HepG2 (cell line): ENCODE measurements around the gene NUP85. TPM values are rescaled to one million over a fixed set of nuclear protein-coding genes. Genes with fewer than 3 reads are reported as not detected.

Source experiments
- HOXA5 ChIP-seq: sonication (generic); formaldehyde crosslinking; IDR thresholded peaks from 2 replicates; pipeline ENCODE4 v1.4.0; 2020; ENCODE audit warnings: missing genetic modification reagents
- JUNB ChIP-seq: sonication (generic); formaldehyde crosslinking; IDR thresholded peaks from 2 replicates; pipeline ENCODE4 v1.8.0; 2022; ENCODE audit warnings: missing genetic modification reagents, mild to moderate bottlenecking, borderline replicate concordance
- KDM6A ChIP-seq: IDR thresholded peaks from 2 replicates; pipeline ENCODE4 v1.6.1; 2016; ENCODE audit warnings: low read depth
- PRDM15 ChIP-seq: sonication (generic); formaldehyde crosslinking; IDR thresholded peaks from 2 replicates; pipeline ENCODE4 v1.4.0; 2020; ENCODE audit warnings: missing genetic modification reagents
- REL ChIP-seq: sonication (generic); formaldehyde crosslinking; conservative IDR thresholded peaks from 2 replicates; pipeline ENCODE4 v1.8.0; 2022; ENCODE audit warnings: mild to moderate bottlenecking, missing genetic modification reagents, moderate library complexity
- TEAD2 ChIP-seq: sonication (generic); formaldehyde crosslinking; IDR thresholded peaks from 2 replicates; pipeline ENCODE4 v1.9.0; 2021; ENCODE audit warnings: missing genetic modification reagents
- TRIM24 ChIP-seq: sonication (generic); formaldehyde crosslinking; IDR thresholded peaks from 2 replicates; pipeline ENCODE4 v1.8.0; 2022; ENCODE audit warnings: mild to moderate bottlenecking, missing genetic modification reagents
- ZEB1 ChIP-seq: IDR thresholded peaks from 2 replicates; pipeline ENCODE4 v1.6.1; 2012; ENCODE audit warnings: mild to moderate bottlenecking, low read depth, inconsistent platforms; ENCODE audit not compliant: insufficient replicate concordance
- ZFP90 ChIP-seq: sonication (generic); formaldehyde crosslinking; IDR thresholded peaks from 2 replicates; pipeline ENCODE4 v1.8.0; 2022; ENCODE audit warnings: missing genetic modification reagents, mild to moderate bottlenecking, inconsistent platforms, borderline replicate concordance
- ZKSCAN8 ChIP-seq: IDR thresholded peaks from 2 replicates; pipeline ENCODE4 v1.6.1; 2016; ENCODE audit warnings: borderline replicate concordance, missing genetic modification reagents, missing compliant biosample characterization
- ZNF276 ChIP-seq: sonication (generic); formaldehyde crosslinking; IDR thresholded peaks from 2 replicates; pipeline ENCODE4 v1.4.0; 2020; ENCODE audit warnings: mild to moderate bottlenecking, low read depth, missing genetic modification reagents
- ZNF33B ChIP-seq: sonication (generic); formaldehyde crosslinking; IDR thresholded peaks from 2 replicates; pipeline ENCODE4 v1.5.1; 2020; ENCODE audit warnings: mild to moderate bottlenecking, missing genetic modification reagents
- ZNF431 ChIP-seq: sonication (generic); formaldehyde crosslinking; IDR thresholded peaks from 2 replicates; pipeline ENCODE4 v1.9.0; 2022; ENCODE audit warnings: missing genetic modification reagents, low read depth, mild to moderate bottlenecking, borderline replicate concordance
- ZNF614 ChIP-seq: IDR thresholded peaks from 2 replicates; pipeline ENCODE4 v1.6.1; 2018; ENCODE audit warnings: missing biosample characterization, missing genetic modification reagents, inconsistent platforms, borderline replicate concordance
- ZNF616 ChIP-seq: sonication (generic); formaldehyde crosslinking; IDR thresholded peaks from 2 replicates; pipeline ENCODE4 v1.5.0; 2020; ENCODE audit warnings: low read depth, mild to moderate bottlenecking, missing genetic modification reagents
- ZNF800 ChIP-seq: sonication (generic); formaldehyde crosslinking; IDR thresholded peaks from 2 replicates; pipeline ENCODE4 v1.4.0; 2020; ENCODE audit warnings: missing genetic modification reagents
- polyA plus RNA-seq, 8 experiments: library from polyadenylated mRNA; depleted of rRNA in 3 of 8; stranded (reverse) in 7 of 8; unstranded in 1 of 8; fragments of >200 nt; fragmentation: Illumina TruSeq in 4 of 8; extraction: Trizol in 4 of 8; gene quantifications; 2 replicates each; pipeline versions ENCODE4 v1.2.1 to v1.2.3, GENCODE V29; 2011 to 2016; ENCODE audit warnings: low read depth in 4 of 8, missing spikeins in 1 of 8, mixed read lengths in 1 of 8; ENCODE audit not compliant: insufficient read depth in 1 of 8
- total RNA-seq, 5 experiments: library from RNA; depleted of rRNA; stranded (reverse); fragments of >200 nt; fragmentation: Illumina TruSeq; extraction: Trizol; gene quantifications; 2 replicates each; pipeline ENCODE4 v1.2.3, GENCODE V29; 2016; ENCODE audit warnings: low read depth in 1 of 5
- TF ChIP-seq, protein P1 (sequence below): IDR thresholded peaks from 2 replicates; pipeline ENCODE4 v1.6.1; 2016; ENCODE audit warnings: mild to moderate bottlenecking
- TF ChIP-seq, protein P2 (sequence below): IDR thresholded peaks from 2 replicates; pipeline ENCODE4 v1.6.1; 2016; ENCODE audit warnings: missing compliant biosample characterization, missing genetic modification reagents, borderline replicate concordance

Gene NUP85
- total and polyA plus RNA-seq, 2 of the 13 experiments (the other 11 are each of a cell fraction or from before 2014, with no cell fraction given), result 89.1 to 124 TPM

DNA sequence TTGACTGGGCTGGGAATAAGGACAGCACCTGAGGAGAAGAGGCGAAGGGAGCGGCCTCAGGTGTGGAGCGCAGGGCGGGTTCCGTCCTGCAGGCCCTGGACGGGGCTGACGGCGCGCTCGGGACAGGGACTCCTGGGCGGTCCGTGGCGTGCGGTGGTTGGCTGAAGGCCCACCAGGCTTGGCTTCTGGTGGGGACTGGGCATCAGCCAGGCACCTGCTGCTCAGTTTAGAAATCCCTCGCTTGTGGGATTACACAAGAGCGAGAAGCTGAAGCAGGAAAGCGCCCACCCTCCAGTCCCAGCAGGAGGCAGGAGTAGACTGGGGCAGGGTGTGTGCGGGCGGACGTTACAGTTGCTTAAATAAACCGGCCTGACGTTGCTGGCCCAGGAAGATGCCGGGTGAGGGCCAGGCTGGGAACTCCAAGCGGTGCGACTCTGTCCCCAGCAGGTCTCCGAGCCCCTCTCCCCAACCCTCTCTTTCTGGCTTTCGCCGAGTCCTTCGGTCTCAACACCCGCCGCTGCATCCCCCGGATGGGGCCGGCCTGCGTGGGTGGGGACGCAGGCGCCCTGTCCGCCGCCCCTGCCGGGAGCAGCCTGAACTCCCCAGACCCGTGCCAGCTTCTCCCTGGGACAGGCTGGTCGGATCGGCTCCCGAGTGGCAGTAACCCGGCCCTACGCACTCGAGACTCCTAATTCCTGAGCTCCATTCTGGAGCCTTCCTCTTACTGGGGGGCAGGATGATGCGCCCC, 64.9 kb downstream of the NUP85 start (continued):
- no peak for TF ChIP-seq PRDM15 (CRISPR knock-in tag)
- TF ChIP-seq, protein P1, sequence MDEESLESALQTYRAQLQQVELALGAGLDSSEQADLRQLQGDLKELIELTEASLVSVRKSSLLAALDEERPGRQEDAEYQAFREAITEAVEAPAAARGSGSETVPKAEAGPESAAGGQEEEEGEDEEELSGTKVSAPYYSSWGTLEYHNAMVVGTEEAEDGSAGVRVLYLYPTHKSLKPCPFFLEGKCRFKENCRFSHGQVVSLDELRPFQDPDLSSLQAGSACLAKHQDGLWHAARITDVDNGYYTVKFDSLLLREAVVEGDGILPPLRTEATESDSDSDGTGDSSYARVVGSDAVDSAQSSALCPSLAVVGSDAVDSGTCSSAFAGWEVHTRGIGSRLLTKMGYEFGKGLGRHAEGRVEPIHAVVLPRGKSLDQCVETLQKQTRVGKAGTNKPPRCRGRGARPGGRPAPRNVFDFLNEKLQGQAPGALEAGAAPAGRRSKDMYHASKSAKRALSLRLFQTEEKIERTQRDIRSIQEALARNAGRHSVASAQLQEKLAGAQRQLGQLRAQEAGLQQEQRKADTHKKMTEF (CRISPR knock-in tag), result peak; percentile 92; the same call in 1 of the 2 replicates
- TF ChIP-seq HOXA5, result peak; percentile 14; the same call in 1 of the 2 replicates
- no peak; the same call in 1 of the 2 replicates for TF ChIP-seq ZFP90 (CRISPR knock-in tag)
- TF ChIP-seq KDM6A (CRISPR knock-in tag), result no peak
- no peak for TF ChIP-seq ZNF276
- TF ChIP-seq ZKSCAN8 (CRISPR knock-in tag), result no peak
- no peak; the same call in 1 of the 2 replicates for TF ChIP-seq REL (CRISPR knock-in tag)
- 0 out of 2 replicates have a peak, but pooled peaks have one; percentile 61 for TF ChIP-seq ZNF800 (CRISPR knock-in tag)
- TF ChIP-seq ZNF614 (CRISPR knock-in tag), result no peak; the same call in 1 of the 2 replicates
- TF ChIP-seq ZNF33B, result peak; percentile 48; the same call in 1 of the 2 replicates
- TF ChIP-seq ZNF616, result no peak
- TF ChIP-seq ZNF431, result no peak
- TF ChIP-seq, protein P2, sequence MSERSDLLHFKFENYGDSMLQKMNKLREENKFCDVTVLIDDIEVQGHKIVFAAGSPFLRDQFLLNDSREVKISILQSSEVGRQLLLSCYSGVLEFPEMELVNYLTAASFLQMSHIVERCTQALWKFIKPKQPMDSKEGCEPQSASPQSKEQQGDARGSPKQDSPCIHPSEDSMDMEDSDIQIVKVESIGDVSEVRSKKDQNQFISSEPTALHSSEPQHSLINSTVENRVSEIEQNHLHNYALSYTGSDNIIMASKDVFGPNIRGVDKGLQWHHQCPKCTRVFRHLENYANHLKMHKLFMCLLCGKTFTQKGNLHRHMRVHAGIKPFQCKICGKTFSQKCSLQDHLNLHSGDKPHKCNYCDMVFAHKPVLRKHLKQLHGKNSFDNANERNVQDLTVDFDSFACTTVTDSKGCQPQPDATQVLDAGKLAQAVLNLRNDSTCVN (CRISPR knock-in tag), result no peak
- TF ChIP-seq ZEB1, result peak; percentile 58
- TF ChIP-seq TRIM24 (CRISPR knock-in tag), result no peak
- no peak for TF ChIP-seq JUNB (CRISPR knock-in tag)
- TF ChIP-seq TEAD2 (CRISPR knock-in tag), result no peak
